HG03045 (cell line): ENCODE measurements around the gene TFIP11.
A peak's percentile ranks its signal among the peaks of the same experiment; 100 is the strongest.

Source experiments
- ATAC-seq: cut with Tn5 transposase; IDR thresholded peaks from one replicate; pipeline ENCODE4 v1.9.1; 2021; ENCODE audit warnings: mild to moderate bottlenecking, moderate library complexity; ENCODE audit not compliant: unreplicated experiment

Gene TFIP11

DNA sequence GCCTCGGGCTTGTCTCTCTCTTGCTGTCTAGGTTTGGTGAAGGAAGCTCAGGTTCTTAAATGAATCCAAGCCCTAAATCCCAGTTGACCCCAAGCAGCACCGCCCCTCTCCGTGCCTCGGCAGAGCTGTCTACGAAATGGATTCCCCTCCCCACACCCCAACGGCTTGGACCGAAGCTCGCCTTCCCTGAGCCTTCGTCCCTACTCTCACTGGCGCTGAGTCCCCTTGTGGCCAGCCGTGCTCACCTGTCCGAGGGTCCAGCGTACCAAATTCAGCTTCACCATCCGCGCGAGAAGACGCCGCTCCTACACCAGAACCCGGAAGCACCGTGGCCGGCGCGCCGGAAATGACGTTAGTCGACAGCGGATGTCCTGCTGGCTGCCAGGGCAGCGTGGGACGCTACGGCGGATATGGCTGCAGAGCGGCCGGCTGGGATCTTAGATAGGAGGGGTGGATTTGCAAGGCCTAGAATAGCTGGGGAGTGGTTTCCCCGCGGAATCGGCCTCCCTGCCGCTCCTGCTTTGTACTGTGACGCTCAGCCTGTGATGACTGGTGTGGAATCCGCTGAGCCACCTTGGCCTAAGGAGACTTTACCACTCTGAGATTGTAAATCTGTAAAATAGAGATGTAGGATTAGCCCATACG, at the start of gene TFIP11:
Gene TFIP11, minus strand, starts transcription at position 325 of the 645 bp plus-strand sequence. CDS start 2,201 bp downstream, outside the sequence.
- ATAC-seq, result peak; percentile 89

DNA sequence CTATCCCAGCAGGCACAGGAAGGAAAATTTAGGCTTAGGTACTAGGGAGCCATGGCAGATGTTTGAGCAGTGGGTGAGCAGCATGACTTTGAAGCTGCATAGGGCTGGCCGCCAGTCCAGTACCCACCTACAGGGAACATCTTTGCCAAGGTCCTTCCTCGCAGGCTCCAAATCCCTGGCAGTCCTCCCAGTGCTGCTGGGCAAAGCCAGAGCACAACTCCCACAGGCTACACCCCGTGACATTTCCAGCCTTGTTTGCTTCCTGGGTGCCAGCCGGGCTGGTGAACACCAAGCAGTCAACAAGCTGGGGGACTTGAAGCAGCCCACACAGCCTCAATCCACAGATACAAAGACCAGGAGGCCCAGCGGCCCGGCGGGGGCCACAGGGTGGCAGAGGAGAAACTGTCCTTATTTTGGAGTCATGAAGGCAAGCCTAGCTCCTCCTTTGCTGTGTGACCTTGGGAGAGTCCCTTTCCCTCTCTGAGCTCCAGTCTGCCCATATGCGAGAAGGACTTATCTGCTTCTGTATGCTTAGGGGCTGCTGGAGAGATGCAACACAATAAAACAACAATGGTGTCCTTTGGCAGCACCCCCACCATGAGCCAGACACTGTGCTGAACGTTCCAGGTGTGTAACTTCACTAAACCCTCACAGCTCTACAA, 49.6 kb upstream of the TFIP11 start:
- no peak for ATAC-seq

DNA sequence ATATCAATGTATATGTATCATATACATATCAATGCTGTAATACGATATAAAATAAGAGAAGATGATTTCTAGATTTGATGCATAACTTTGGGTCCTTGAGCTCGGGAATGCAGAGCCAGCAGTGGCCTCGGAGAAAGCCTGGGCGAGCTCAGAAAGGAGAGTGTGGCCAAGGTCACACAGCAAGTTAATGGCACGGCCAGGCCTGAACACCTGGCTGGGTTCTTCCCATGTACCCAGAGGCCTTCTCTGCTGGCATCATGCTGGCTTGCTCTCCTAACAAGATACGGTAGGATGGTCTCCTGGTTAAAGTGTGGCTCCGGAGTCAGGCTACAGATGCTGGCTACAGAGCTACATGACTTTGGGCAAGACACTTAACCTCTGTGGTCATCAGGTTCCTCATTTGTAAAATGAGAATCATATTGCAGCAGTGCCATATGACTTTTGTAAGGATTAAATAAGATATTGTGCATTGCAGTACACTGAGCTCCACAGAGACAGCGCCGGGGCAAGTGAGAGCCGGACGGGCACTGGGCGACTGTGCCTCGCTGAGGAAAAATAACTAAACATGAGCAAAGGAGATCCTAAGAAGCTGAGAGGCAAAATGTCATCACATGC, 47.8 kb upstream of the TFIP11 start:
- no peak for ATAC-seq

DNA sequence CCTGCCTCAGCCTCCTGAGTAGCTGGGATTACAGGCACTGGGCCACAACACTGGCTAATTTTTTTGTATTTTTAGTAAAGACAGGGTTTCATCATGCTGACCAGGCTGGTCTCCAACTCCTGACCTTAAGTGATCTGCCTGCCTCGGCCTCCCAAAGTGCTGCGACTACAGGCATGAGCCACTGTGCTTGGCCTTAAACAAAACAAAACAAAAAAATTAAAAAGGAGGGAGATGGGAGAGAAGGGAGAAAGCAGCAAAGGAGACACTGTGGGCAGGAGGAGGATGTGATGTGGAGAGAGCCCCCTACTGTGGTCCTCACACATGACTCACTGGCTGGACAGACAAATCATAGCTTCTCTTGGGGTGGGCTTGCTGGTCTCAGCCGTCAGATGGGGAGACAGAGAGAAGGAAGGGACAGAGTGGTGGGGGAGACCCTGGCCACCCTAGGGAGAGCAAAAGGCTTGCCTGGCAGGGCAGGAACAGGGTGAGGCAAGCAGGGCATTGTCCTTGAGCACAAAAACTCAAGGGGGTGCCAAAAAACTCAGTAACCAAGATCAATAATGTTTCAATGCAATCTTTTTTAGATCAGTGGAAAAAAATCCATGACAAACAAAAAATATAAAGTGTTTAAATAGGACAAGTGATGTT, 46.1 kb upstream of the TFIP11 start:
- no peak for ATAC-seq

DNA sequence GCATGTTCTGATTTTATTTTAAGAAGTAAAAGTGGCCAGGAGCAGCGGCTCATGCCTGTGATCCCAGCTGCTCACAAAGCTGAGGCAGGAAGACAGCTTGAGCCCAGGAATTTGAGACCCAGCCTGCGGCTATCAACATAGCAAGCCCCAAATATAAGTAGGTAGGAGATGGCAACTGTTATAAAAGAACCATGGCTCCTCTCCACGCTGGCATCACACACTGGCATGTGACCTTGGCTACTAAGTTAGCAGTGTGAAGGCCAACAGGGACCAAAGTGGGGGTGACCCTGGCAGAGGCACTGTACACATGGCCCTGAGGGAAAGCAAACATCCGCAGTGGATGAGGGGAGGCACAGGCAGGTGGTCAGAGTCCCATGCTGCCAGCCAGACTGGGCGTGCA, 44.6 kb upstream of the TFIP11 start:
- no peak for ATAC-seq

DNA sequence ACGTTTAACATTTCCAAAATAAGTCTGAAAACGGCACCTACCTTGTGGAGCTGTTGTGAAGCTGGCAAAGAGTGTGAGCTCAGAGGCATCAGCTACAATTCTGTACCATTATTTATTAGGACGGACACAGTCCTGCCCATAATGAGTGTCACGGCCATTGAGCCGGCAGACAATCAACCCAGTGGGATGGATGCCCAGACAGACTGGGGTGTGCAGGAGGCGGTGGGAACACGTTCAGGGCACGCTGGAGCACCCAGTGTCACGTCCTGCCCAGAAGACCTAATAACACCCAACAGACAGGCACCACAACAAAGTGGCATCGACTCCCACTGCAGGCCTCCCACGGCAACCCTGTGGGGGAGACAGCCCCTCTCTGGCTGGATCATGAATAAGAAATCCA, 43.2 kb upstream of the TFIP11 start:
- ATAC-seq, result no peak

DNA sequence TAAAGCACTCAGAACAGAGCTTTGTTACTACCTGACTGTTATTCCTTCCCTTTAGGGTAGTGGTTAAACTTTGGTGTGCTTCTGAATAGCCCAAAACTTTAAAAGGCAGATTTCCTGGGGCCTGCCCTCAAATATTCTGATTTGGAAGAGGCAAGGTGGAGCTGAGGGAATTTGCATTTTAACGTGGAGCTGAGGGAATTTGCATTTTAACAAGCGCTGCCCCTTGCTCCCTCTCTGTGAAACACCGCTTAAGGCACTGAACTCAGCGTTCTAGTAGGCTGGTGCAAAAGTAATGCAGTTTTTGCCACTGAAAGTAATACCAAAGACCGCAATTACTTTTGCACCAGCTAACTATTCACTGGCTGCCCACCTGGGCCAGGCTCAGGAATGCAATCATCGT, 42.7 kb upstream of the TFIP11 start:
- ATAC-seq, result no peak

DNA sequence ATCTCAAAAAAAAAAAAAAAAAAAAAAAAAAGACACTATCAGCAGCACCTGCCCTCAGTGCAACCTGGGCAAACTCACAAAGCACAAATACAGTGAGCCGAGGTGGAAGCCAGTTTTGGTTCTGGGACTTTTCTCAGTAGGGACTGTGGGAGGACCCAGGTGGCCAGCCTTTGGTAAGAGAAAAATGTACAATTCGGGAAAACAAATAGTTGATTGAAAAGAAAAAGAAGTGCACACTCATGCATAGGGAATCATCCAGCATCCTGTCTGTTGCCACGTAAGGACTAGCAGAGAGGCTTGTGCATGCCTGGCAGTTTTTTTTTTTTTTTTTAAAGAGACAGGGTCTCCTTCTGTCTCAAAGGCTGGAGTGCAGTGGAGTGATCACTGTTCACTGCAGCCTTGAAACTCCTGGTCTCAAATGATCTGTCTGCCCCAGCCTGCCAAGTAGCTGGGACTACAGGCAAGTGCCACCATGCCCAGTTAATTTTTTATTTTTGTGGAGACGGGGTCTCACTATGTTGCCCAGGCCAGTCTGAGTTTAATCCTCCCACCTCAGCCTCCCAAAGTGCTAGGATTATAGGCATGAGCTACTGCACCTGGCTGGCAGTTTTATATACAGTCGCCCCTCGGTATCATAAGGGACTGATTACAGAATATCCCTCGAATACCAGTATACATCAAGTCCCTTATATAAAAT, 40.9 kb upstream of the TFIP11 start:
- ATAC-seq, result no peak

DNA sequence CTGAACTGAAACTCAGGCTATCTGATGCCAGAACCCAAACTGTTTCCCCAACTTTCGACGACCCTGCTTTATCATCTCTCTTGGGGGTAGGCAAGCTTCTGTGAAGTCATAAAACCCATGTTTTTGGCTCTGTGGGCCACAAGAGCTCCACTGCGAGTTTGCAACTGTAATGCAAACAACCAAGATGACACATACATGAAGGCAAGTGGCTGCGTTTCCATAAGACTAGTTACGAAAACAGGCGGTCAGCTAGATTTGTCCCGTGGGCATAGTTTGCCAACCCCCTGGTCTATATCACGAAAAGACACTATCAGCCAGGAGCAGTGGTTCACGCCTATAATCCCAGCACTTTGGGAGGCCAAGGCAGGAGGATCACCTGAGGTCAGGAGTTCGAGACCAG, 40.2 kb upstream of the TFIP11 start:
- ATAC-seq, result no peak

DNA sequence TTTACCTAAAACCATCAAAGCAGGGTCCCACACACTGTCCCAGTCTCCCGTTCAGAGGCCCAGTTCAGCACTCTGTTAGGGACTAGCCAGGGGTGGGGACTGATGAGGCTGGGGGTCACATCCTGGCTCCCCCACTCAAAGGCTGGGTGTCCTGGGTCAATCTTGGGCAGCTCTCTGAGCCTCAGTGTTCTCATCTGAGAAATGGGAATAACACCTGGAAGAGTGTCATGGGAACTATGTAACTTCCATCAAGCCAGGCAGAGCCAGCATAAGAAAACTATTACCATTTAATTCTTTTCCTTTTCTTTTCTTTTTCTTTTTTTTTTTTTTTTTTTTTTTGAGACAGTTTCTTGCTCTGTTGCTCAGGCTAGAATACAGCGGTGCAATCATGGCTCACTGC, 39.3 kb upstream of the TFIP11 start:
- ATAC-seq, result no peak

DNA sequence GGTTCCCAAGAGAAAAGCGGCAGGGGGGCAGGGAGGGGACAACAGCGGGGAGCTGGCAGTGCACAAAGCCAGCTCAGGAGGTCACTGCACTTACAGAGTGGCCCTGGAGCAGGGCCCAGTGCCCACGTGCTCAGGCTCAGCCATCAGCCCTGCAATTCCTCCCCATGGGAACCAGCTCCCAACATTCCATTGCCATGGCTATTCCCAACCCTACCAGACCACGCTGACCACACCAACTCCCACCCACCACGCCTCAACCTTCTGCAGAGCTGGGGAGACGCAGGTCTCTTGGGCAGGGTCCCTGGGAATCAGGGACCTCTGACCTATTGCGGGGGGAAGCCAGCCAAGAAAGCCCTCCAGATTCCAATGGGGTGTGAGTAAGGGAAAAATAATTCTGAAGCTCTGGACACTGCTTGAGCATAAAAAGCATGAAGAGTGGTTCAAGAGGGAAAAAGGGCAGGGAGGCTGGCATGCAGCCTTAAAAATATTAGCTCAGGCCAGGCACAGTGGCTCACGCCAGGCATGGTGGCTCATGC, 38.3 kb upstream of the TFIP11 start:
- ATAC-seq, result no peak

DNA sequence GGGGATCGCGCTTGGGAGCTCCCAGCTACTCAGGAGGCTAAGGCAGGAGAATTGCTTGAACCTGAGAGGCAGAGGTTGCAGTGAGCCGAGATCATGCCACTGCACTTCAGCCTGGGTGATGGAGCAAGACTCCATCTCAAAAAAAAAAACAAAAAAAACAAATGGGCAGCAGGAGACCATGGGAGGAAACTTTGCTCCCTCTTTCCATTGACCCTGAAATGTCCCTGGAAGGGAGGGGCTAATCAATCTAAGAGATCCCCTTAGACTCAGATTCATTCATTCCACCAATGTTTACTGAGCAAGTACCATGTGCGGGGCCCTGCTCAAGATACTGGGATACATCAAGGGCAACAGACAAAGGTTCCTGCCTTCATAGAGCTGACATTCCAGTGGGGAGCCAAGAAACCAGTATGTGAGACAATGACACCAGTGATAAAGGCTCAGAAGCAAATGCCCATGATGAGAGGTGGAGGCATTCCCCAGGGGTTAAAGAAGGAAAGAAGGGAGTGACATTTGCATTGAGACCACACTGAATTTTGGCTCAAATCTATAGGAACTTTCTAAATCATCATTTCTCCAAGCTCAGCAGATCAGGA, 37.7 kb upstream of the TFIP11 start:
- ATAC-seq, result no peak

DNA sequence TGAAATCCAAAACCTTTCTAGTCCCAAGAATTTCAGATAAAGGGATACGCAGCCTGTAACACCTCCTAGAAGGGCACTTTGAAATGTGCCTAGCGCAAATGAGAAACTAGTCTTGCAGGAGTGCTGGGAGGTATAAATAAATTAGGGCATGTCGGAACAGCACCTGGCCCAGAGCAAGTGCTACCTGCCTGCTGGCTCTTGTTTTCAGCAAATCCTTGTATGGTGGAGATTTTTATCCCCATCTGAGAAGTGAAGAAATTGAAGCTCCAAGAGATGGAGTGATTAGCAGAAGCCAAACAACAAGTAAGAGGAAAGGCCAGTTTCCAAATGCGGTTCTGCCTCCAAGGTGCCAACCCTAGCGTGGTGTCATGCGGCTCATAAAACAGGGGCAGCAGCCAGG, 36.7 kb upstream of the TFIP11 start:
- no peak for ATAC-seq

DNA sequence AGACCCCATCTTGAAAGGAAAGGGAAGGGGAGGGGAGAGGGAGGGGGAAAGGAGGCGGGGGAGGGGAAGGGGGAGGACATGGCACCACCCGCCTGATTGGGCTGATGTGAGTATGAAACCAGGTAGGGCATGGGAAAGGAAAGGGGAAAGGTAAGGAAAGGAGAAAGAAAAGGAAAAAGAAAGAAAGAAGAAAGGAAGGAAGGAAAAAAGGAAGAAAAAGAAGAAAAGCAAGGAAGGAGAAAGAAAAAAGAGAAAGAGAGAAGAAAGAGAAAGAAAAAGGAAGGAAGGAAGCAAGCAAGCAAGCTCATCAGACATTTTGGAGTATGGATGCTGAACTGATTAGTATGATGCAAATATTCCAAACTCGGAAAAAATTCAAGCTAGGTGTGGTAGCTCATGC, 36.0 kb upstream of the TFIP11 start:
- ATAC-seq, result no peak

DNA sequence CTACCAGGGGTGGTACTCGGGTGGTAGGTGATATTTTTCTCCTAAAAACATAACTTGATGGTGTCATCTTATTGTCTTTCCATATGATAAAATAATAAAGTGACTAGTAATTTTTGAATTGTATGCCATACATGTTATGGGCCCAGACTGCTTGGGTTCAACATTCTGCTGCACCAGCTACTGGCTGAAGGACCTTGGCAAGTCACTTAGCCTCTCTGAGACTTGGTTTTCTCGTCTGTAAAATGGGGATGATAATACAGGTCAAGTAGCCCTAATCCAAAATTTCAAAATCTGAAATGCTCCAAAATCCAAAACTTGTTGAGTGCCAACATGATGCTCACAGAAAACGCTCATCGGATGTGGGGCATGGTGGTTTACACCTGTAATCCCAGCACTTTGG, 35.6 kb upstream of the TFIP11 start:
- ATAC-seq, result no peak

DNA sequence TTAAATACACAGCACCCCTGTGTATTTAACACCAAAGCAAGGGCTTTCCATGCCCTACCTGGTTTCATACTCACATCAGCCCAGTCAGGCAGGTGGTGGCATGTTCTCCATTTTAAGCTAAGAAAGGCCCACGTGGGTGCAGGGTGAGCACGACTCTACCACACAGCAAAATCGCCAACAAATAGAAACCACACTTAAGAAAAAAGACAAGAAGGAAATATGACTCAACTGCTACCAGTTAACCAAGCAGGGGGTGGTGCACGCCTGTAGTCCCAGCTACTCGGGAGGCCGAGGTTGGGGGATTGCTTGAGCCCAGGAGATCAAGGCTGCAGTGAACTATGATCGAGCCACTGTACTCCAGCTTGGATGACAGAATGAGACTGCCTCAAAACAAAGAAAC, 35.2 kb upstream of the TFIP11 start:
- ATAC-seq, result no peak

DNA sequence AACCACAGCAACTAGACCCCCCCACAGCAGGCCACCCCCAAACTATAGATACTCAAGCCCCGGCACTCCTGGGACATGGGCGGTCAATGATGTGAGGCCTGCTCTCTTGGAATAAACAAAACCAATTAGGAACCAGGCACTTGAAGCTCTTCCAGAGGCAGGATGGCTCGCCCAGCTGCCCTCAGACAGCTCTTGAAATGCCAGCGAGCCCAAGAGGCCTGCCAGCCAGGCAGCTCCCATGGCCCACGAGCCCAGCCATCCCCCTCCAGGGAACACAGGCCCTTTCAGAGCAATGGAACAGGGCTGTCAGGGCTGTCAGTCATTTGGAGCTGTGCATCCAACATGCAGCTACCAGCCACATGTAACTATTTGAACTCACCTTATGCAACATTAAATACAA, 34.0 kb upstream of the TFIP11 start:
- ATAC-seq, result no peak

DNA sequence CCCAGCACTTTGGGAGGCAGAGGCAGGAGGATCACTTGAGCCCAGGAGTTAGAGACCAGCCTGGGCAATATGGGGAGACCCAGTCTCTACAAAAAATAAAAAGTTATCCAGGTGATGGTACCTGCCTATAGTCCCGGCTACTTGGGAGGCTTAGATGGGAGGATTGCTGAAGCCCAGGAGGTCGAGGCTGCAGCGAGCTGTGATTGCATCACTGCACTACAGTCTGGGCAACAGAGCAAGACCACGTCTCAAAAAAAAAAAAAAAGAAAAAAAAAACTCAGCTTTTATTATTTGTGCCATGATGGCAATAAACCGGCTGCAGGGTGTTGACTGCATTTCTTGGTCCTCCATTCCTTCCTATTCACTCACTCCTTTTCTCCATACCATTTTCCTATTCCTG, 33.6 kb upstream of the TFIP11 start:
- no peak for ATAC-seq

DNA sequence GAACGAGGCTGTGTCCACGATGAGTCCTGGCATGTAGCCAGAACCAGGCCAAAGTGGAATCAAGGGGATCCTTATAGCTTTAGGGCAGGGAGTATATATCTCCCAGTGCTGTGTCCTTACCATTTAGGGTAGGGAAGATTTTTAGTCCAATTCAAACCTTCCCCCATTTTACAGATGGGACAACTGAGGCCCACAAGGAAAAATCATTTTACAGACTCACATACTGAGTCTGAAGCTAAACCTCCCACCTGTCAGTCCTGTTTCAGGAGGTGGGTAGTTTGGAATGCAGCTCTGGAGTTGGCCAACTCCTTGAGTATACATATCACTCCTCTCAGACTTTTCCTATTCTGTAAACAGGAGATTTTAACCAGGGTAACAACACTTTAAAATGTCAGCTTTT, 33.1 kb upstream of the TFIP11 start:
- ATAC-seq, result no peak

DNA sequence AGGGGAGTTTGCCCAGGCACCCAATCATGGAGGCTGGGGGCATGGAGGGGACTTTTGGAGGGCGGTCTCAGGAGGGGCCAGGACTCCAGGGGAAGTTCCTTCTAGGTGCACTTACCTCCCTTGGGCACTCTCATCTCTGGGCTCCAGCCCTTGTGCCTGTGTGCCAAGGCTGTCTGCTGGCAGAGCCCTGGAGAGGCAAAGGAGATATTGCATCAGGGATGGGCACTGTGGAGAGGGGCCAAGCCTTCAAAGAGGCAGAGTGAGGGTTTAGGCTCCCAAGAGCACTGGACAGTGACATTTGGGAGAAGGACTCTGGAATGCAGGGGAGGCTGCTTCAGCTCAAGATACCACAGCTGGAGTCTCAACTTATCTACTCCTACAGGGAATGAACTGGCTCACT, 32.2 kb upstream of the TFIP11 start:
- ATAC-seq, result no peak

DNA sequence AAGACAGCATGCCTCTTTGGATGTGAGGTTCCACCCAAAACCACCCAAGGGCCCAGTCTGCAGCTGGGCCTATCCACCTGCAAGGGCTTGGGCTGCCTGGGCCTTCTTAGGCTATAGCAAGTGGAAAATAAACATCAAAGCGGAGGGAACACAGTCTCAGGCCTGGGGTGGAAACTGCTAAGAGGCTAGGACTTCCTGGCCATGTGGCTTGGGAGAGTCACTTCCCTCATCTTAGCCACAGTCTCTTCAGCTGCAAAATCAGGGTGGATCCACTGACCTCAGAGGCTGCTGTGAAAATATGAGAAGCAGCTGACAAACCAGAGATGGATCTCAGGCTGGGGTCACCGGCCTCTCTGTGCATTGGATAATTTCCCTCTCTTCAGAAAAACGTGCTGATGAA, 30.6 kb upstream of the TFIP11 start:
- no peak for ATAC-seq
